HG03064 (cell line): Measurements from ENCODE around the gene PCDHGA6.
"Not testable (repeated sequence)": the region's sequence is repeated elsewhere in the genome, so short reads cannot be mapped to it uniquely, and the experiment has no call there.

Experiments used
- ATAC-seq: cut with Tn5 transposase; IDR thresholded peaks from one replicate; pipeline ENCODE4 v1.9.1; 2021; ENCODE audit warnings: low read depth; ENCODE audit not compliant: unreplicated experiment

Gene PCDHGA6

DNA sequence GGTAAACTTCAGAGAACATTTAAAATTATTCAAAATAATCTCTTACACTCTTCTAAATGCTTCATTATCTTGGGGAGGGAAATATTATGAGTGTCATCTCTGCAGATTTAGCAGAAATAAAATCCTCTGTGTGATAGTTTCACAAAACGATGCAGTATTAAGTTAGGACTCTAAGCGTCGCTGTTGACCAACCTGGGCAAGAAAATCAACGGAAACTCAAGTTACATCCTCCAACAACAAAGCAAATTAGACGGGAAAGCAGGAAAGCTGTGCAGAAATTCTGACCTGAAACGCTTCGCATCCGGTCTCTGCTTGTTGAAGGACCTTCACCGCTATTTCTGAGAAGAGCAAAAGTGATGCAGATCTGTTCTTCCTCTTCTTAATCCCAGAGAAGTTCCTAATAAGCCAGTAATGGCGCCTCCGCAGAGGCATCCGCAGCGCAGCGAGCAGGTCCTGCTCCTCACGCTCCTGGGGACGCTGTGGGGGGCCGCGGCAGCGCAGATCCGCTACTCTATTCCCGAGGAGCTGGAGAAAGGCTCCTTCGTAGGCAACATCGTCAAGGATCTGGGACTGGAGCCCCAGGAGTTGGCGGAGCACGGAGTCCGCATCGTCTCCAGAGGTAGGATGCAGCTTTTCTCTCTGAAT, at the start of gene PCDHGA6:
TSS of gene PCDHGA6 (plus strand) at position 219 of the 645 bp plus-strand sequence. CDS start at position 412, 193 bp downstream.
- no peak for ATAC-seq

- no peak for ATAC-seq
Observed at GRCh38 chr5:141326088-141326854, 47.4 kb upstream of the PCDHGA6 start.

GRCh38 chr5:141328231-141328630, 45.5 kb upstream of the PCDHGA6 start:
- no peak for ATAC-seq

DNA sequence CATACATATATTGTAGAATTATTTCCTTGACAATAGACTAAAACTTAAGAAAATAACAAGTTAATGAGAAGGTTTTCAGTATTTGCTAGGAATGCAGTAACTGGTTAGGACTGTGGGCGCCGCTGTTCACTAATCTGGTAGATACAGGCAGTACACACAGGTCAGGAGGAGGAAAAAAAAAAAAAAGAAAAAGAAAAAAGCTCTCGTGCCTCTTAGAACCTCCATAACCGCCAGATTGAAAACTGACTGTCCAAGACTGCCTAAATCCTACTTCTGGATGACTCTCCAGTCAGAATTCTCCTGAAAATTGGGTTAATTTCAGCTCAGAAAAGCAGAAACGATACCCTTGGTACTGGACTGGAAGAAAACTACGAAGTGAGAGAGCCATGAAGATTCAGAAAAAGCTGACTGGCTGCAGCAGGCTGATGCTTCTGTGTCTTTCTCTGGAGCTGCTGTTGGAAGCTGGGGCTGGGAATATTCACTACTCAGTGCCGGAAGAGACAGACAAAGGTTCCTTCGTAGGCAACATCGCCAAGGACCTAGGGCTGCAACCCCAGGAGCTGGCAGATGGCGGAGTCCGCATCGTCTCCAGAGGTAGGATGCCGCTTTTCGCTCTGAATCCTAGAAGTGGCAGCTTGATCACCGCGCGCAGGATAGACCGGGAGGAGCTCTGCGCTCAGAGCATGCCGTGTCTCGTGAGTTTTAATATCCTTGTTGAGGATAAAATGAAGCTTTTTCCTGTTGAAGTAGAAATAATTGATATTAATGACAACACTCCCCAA, 43.2 kb upstream of the PCDHGA6 start, which contains the start of gene PCDHGA1:
TSS of gene PCDHGA1 (plus strand) at position 216 of the 782 bp plus-strand sequence.
- ATAC-seq, result no peak

- not testable (repeated sequence) for ATAC-seq
Observed at GRCh38 chr5:141332571-141332970, 41.1 kb upstream of the PCDHGA6 start.

- no peak for ATAC-seq
Observed at GRCh38 chr5:141338538-141339306, 35.0 kb upstream of the PCDHGA6 start, which contains the start of gene PCDHGA2. PCDHGA2 (plus strand) TSS chr5:141338760.

- ATAC-seq, result not testable (repeated sequence)
Observed at GRCh38 chr5:141340781-141341354, 32.8 kb upstream of the PCDHGA6 start.

DNA sequence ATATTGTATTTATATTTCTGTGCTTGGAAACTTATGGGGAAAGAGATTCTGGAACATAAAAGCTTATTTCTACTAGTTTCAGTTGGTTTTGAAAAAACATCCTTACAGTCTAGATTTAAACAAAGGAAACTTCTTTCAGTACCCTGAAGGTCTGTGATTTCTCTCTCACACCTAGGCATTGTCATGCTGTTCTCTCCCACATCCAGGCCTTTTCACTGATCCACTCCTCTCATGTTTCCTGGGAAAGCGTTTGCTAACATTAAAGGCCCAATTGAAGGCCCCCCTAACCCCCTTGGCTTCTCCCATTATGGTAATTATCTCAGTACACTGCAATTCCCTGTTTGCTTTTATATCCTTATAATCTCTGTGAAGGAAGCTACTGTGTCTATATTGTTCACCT, 30.9 kb upstream of the PCDHGA6 start:
- ATAC-seq, result no peak

GRCh38 chr5:141343242-141343952, 30.3 kb upstream of the PCDHGA6 start, which contains the start of gene PCDHGA3:
PCDHGA3 (plus strand) TSS chr5:141343829; CDS start chr5:141344034, 205 bp downstream.
- ATAC-seq, result no peak

GRCh38 chr5:141343953-141344463, 29.7 kb upstream of the PCDHGA6 start:
- ATAC-seq, result no peak

DNA sequence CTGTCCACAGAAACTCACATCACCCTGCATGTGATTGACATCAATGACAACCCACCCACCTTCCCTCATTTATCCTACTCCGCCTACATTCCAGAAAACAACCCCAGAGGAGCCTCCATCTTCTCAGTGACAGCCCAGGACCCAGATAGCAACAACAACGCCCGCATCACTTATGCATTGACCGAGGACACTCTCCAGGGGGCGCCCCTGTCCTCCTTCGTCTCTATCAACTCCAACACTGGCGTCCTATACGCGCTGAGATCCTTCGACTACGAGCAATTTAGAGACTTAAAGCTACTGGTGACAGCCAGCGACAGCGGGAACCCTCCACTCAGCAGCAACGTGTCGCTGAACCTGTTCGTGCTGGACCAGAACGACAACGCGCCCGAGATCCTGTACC, 28.4 kb upstream of the PCDHGA6 start:
- no peak for ATAC-seq

DNA sequence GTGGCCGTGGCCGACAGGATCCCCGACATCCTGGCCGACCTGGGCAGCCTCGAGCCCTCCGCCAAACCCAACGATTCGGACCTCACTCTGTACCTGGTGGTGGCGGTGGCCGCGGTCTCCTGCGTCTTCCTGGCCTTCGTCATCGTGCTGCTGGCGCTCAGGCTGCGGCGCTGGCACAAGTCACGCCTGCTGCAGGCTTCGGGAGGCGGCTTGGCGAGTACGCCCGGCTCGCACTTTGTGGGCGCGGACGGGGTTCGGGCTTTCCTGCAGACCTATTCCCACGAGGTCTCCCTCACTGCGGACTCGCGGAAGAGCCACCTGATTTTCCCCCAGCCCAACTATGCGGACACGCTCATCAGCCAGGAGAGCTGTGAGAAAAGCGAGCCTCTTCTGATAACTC, 27.7 kb upstream of the PCDHGA6 start:
- not testable (repeated sequence) for ATAC-seq

DNA sequence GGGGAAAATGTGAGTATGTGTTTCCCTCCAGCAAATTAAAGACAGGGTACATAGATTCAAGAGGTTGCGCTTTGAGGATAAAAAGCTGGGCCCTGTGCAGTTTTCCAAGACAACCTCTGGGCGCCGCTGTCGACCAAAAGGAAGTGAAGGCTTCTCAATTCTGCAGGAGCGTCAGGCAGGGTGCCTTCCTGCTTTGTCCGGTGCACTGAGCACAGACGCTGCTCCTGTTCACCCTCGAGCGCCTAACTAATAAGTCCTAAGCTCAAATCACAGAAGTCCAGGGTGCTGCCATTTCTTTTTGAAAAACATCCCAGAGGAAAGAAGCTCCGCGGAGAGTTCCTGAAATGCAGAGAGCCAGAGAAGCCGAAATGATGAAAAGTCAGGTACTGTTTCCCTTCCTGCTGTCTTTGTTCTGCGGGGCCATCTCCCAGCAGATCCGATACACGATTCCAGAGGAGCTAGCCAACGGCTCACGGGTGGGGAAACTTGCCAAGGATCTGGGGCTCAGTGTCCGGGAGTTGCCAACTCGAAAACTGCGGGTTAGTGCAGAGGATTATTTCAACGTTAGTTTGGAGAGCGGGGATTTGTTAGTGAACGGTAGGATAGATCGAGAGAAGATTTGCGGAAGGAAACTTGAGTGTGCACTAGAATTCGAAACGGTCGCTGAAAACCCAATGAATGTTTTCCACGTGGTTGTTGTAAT, 23.6 kb upstream of the PCDHGA6 start, which contains the start of gene PCDHGB1:
TSS of gene PCDHGB1 (plus strand) at position 183 of the 703 bp plus-strand sequence. CDS start at position 345, 162 bp downstream.
- ATAC-seq, result no peak

GRCh38 chr5:141351591-141351990, 22.1 kb upstream of the PCDHGA6 start:
- ATAC-seq, result no peak

DNA sequence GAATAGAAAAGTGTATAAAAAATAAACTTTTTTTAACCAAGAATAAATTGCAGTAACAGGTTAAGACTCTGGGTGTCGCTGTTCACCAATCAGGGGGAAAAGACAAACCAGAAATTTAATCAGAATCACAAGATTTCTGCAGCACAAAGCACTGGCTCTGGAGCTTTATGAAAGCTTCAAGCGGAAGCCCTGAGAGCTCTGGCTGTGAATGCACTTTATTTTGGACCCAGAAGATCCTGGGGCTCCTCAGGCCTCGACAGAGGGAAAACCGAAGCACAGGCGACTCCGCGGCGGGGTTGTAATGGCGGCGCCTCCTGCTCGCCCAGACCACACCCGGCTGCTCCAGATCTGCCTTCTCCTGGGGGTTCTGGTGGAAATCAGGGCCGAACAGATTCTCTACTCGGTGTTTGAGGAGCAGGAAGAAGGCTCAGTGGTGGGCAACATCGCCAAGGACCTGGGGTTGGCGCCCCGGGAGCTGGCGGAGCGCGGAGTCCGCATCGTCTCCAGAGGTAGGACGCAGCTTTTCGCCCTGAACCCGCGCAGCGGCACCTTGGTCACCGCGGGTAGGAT, 18.7 kb upstream of the PCDHGA6 start, which contains the start of gene PCDHGA4:
TSS of gene PCDHGA4 (plus strand) at position 122 of the 570 bp plus-strand sequence. CDS start at position 209, 87 bp downstream.
- no peak for ATAC-seq

- ATAC-seq, result no peak
Observed at GRCh38 chr5:141355641-141356040, 18.1 kb upstream of the PCDHGA6 start.

GRCh38 chr5:141356133-141356532, 17.6 kb upstream of the PCDHGA6 start:
- no peak for ATAC-seq

GRCh38 chr5:141356950-141357349, 16.7 kb upstream of the PCDHGA6 start:
- no peak for ATAC-seq
